ENCODE measurements around the gene MAD2L1BP.

- no peak for TF ChIP-seq CTCF (IDR thresholded peaks at IDR 0.05)
- TF ChIP-seq POLR2A (IDR thresholded peaks at IDR 0.05), result no peak
Observed at GRCh38 chr6:43645613-43645964, 9.9 kb downstream of the MAD2L1BP start.
